Vagina (tissue), 2 donors: ENCODE measurements around the gene YWHAE.

Experiments
- CTCF ChIP-seq, 3 experiments: fragments of 450-650 bp in 2 of 3; fragments of 200-600 bp in 1 of 3; sonication (generic) in 1 of 3; IDR thresholded peaks; one replicate each; pipeline ENCODE4 v1.5.1; 2017 to 2019; ENCODE audit warnings: antibody characterized with exemption in 3 of 3, mild to moderate bottlenecking in 2 of 3, moderate library complexity in 2 of 3
- POLR2A ChIP-seq, 2 donors: fragments of 450-650 bp; IDR thresholded peaks; one replicate each; pipeline ENCODE4 v1.6.1; 2017; ENCODE audit warnings: antibody characterized with exemption in 2 of 2, mild to moderate bottlenecking in 2 of 2, moderate library complexity in 2 of 2
- POLR2AphosphoS5 ChIP-seq, 2 donors: sonication (generic); formaldehyde crosslinking; IDR thresholded peaks; one replicate each; pipeline ENCODE4 v1.9.0; 2017; ENCODE audit warnings: antibody characterized with exemption in 2 of 2, mild to moderate bottlenecking in 2 of 2, low read depth in 1 of 2; ENCODE audit not compliant: insufficient read depth in 1 of 2

GRCh38 chr17:1413281-1413791 is 13.3 kb upstream of the YWHAE start:
- no peak for TF ChIP-seq CTCF (IDR thresholded peaks at IDR 0.05)
- TF ChIP-seq POLR2A (IDR thresholded peaks at IDR 0.05) = no peak
- TF ChIP-seq POLR2AphosphoS5 (IDR thresholded peaks at IDR 0.05; ENCODE audit: insufficient read depth in 1 of 2, low read depth in 1 of 2) = no peak
